ENCODE results near the gene TMEM62. TPM values are rescaled to one million over a fixed set of nuclear protein-coding genes. Genes with fewer than 3 reads are reported as not detected.

Gene TMEM62
- total RNA-seq, 2 experiments from 2014 or later: 24.2 to 27.4 TPM

DNA sequence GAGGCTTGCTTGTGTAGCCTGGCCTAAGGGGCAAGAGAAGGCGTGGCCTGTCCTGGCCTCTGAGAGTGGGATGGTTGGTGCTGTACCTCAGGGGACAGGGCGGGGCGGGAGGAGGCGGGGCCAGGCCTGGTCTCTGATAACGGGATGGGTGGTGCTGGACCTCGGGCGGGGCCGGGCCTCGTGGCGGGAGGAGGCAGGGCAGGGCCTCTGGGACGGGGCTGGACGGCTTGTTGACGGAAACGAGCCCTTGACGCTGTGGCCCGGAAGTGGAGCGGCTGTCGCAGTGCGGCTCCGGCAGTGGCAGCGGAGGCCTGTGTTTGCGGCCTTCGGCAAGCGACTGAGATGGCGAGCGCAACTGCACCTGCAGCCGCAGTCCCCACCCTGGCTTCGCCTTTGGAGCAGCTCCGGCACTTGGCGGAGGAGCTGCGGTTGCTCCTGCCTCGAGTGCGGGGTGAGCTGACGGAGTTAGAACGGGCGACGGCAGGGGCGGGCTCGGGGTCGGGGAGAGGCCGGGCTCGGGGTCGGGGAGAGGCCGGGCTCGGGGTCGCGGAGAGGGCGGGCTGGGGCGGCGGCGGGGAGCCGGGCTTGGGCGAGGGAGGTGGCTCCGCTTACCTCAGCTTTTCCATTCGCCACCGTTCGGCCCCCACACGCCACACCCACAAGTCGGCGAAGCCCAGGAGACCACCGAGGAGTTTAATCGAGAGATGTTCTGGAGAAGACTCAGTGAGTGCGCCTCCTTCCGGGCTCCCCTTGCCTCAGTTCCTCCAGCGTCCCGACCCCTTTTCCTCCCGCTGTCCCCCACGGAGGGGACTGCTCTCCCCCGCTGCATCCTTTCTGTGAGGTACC, 52.0 kb downstream of the TMEM62 start, which contains the start of gene CCNDBP1:
Gene CCNDBP1, plus strand, starts transcription at position 247 of the 846 bp plus-strand sequence. Its CDS starts 96 bp downstream, at position 343.
- peaks cover 46% of the 10 kb centered on the region for H3K36me3 ChIP-seq (ENCODE audit: insufficient read depth, low read length)
- no TSS peak for BruUV-seq (replicated peaks)

GRCh38 chr15:43186003-43186353, 52.6 kb downstream of the TMEM62 start:
- Histone ChIP-seq H4K20me1 (ENCODE audit: insufficient read depth, low read length) (no peaks in the 10 kb centered on the region), H3K4me3 (ENCODE audit: low read depth, low read length, poor library complexity, severe bottlenecking) (peak overlapping the region; percentile 86), H3K36me3 (ENCODE audit: insufficient read depth, low read length) (peaks cover 46% of the 10 kb centered on the region), H3K9me3 (ENCODE audit: low read length) (no peaks in the 10 kb centered on the region), H3K4me1 (ENCODE audit: insufficient read depth, low read length, poor library complexity, severe bottlenecking) (peaks cover 13% of the 10 kb centered on the region), H3K9me2 (ENCODE audit: insufficient read depth, low read length) (no peaks in the 10 kb centered on the region), H2AFZ (ENCODE audit: low read length) (peak overlapping the region; percentile 81), H3K4me2 (ENCODE audit: low read length) (peak overlapping the region; percentile 77), H3K27ac (ENCODE audit: low read depth, low read length, poor library complexity, severe bottlenecking) (peak overlapping the region; percentile 72), H3K79me2 (ENCODE audit: insufficient read depth, low read depth, low read length) (peaks cover 18% of the 10 kb centered on the region; the same call in 1 of the 2 replicates)
- BruUV-seq (replicated peaks): no TSS peak
- DNase-seq (ENCODE audit: low spot score): no peak
- ChIA-PET CTCF (ENCODE audit: unreplicated experiment) (interaction anchor here (1.2 kb wide), 1 partner anchor 40 kb away, joined by 3 read pairs; no protein-coding TSS in a partner anchor), POLR2A (no interaction called here)
- TF ChIP-seq EZH2phosphoT487 (IDR thresholded peaks at IDR 0.05; ENCODE audit: borderline replicate concordance, low read depth, low read length) (no peak), CTCF (conservative IDR thresholded peaks at IDR 0.05; ENCODE audit: low read length) (peak; percentile 10; the same call in 1 of the 2 replicates)
- intact Hi-C loops (cut with micrococcal nuclease; ENCODE audit: unreplicated experiment): no loop called here

More for the DNA sequence above, 52.0 kb downstream of the TMEM62 start, which contains the start of gene CCNDBP1:
- ChIA-PET POLR2A (no interaction called here), CTCF (ENCODE audit: unreplicated experiment) (interaction anchor here (1.2 kb wide), 1 partner anchor 40 kb away, joined by 3 read pairs; no protein-coding TSS in a partner anchor)
- Histone ChIP-seq H3K9me2 (ENCODE audit: insufficient read depth, low read length) (no peaks in the 10 kb centered on the region), H3K4me1 (ENCODE audit: insufficient read depth, low read length, poor library complexity, severe bottlenecking) (peaks cover 13% of the 10 kb centered on the region), H3K27ac (ENCODE audit: low read depth, low read length, poor library complexity, severe bottlenecking) (peak within 1 kb of the TSS; percentile 72), H3K4me2 (ENCODE audit: low read length) (peak within 1 kb of the TSS; percentile 77), H3K79me2 (ENCODE audit: insufficient read depth, low read depth, low read length) (peaks cover 18% of the 10 kb centered on the region; the same call in 1 of the 2 replicates), H4K20me1 (ENCODE audit: insufficient read depth, low read length) (no peaks in the 10 kb centered on the region), H3K9me3 (ENCODE audit: low read length) (no peaks in the 10 kb centered on the region), H2AFZ (ENCODE audit: low read length) (peak within 1 kb of the TSS; percentile 81), H3K4me3 (ENCODE audit: low read depth, low read length, poor library complexity, severe bottlenecking) (peak within 1 kb of the TSS; percentile 86)
- intact Hi-C loops (cut with micrococcal nuclease; ENCODE audit: unreplicated experiment): loop anchor here (1.0 to 2.0 kb wide), 2 partner anchors 53 to 100 kb away; partner anchors contain the start of gene TMEM62
- TF ChIP-seq CTCF (conservative IDR thresholded peaks at IDR 0.05; ENCODE audit: low read length) (peak; percentile 72), EZH2phosphoT487 (IDR thresholded peaks at IDR 0.05; ENCODE audit: borderline replicate concordance, low read depth, low read length) (no peak)
- DNase-seq (ENCODE audit: low spot score): peak; percentile 92
